Neural cell (in vitro differentiated cells): ENCODE measurements around the gene IL18BP. TPM values are rescaled to one million over a fixed set of nuclear protein-coding genes. Genes with fewer than 3 reads are reported as not detected.

Experiments
- H2AFZ ChIP-seq: fragments of 200-600, 300-800 bp; sonication (generic), shearing (Covaris generic); 2 replicates; pipeline ENCODE4 v1.6.0; 2014; ENCODE audit warnings: low read depth, mild to moderate bottlenecking, antibody characterized with exemption, low read length, moderate library complexity
- H3F3A ChIP-seq: fragments of 200-600 bp; shearing (Covaris generic); 2 replicates; pipeline ENCODE4 v1.6.1; 2016; ENCODE audit warnings: mild to moderate bottlenecking, moderate library complexity, mixed read lengths, antibody characterized with exemption, low read length; ENCODE audit not compliant: insufficient read depth, poor library complexity, severe bottlenecking
- H3K27ac ChIP-seq: fragments of 200-600, 300-800 bp; sonication (generic), shearing (Covaris generic); 2 replicates; pipeline ENCODE4 v1.5.1; 2014; ENCODE audit warnings: mild to moderate bottlenecking, low read length, moderate library complexity
- H3K27me3 ChIP-seq: fragments of 300-800, 200-600 bp; sonication (generic), shearing (Covaris generic); 2 replicates; pipeline ENCODE4 v1.6.0; 2014; ENCODE audit warnings: mild to moderate bottlenecking, low read depth, low read length, moderate library complexity; ENCODE audit not compliant: insufficient read depth
- H3K36me3 ChIP-seq: fragments of 300-800, 200-600 bp; sonication (generic), shearing (Covaris generic); 2 replicates; pipeline ENCODE4 v1.5.1; 2014; ENCODE audit warnings: mild to moderate bottlenecking, antibody characterized with exemption, low read length, moderate library complexity; ENCODE audit not compliant: insufficient read depth
- H3K4me2 ChIP-seq: fragments of 300-800, 200-600 bp; sonication (generic), shearing (Covaris generic); 2 replicates; pipeline ENCODE4 v1.6.0; 2014; ENCODE audit warnings: mild to moderate bottlenecking, low read length
- H3K4me3 ChIP-seq: fragments of 300-800, 200-600 bp; sonication (generic), shearing (Covaris generic); 2 replicates; pipeline ENCODE4 v1.5.1; 2014; ENCODE audit warnings: mild to moderate bottlenecking, low read length, moderate library complexity
- H3K79me2 ChIP-seq: fragments of 200-600 bp; shearing (Covaris generic); replicated peaks from 2 replicates; pipeline ENCODE4 v1.6.0; 2014; ENCODE audit warnings: mild to moderate bottlenecking, low read length, moderate library complexity; ENCODE audit not compliant: insufficient read depth
- H3K9ac ChIP-seq: fragments of 300-800, 200-600 bp; sonication (generic), shearing (Covaris generic); 2 replicates; pipeline ENCODE4 v1.6.1; 2016; ENCODE audit warnings: mild to moderate bottlenecking, low read length, mixed read lengths
- H3K9me2 ChIP-seq: fragments of 200-600 bp; shearing (Covaris generic); 2 replicates; pipeline ENCODE4 v1.6.1; 2016; ENCODE audit warnings: mild to moderate bottlenecking, low read length, mixed read lengths; ENCODE audit not compliant: insufficient read depth
- H3K9me3 ChIP-seq: fragments of 200-600, 300-800 bp; sonication (generic), shearing (Covaris generic); 2 replicates; pipeline ENCODE4 v1.6.1; 2016; ENCODE audit warnings: mild to moderate bottlenecking, mixed run types, low read length, moderate library complexity, mixed read lengths
- H4K20me1 ChIP-seq: fragments of 200-600 bp; shearing (Covaris generic); 2 replicates; pipeline ENCODE4 v1.6.1; 2016; ENCODE audit warnings: mild to moderate bottlenecking, mixed run types; ENCODE audit not compliant: insufficient read depth
- CTCF ChIP-seq: fragments of 450-650 bp; IDR thresholded peaks from 2 replicates; pipeline ENCODE4 v1.5.1; 2014; ENCODE audit warnings: antibody characterized with exemption, mild to moderate bottlenecking, moderate library complexity; ENCODE audit not compliant: poor library complexity, severe bottlenecking
- EP300 ChIP-seq: fragments of 450-650 bp; conservative IDR thresholded peaks from 2 replicates; pipeline ENCODE4 v1.6.1; 2014; ENCODE audit warnings: antibody characterized with exemption, mild to moderate bottlenecking, moderate library complexity; ENCODE audit not compliant: poor library complexity, severe bottlenecking
- EZH2 ChIP-seq: fragments of 200-600, 300-800 bp; shearing (Covaris generic), sonication (generic); IDR thresholded peaks from 2 replicates; pipeline ENCODE4 v1.6.1; 2014; ENCODE audit warnings: antibody characterized with exemption, low read length, borderline replicate concordance, mild to moderate bottlenecking; ENCODE audit not compliant: insufficient read depth, poor library complexity, severe bottlenecking
- MXI1 ChIP-seq: fragments of 450-650 bp; conservative IDR thresholded peaks from 2 replicates; pipeline ENCODE4 v1.6.1; 2014; ENCODE audit warnings: antibody characterized with exemption, mild to moderate bottlenecking; ENCODE audit not compliant: poor library complexity, severe bottlenecking
- POLR2AphosphoS5 ChIP-seq: IDR thresholded peaks from 2 replicates; pipeline ENCODE4 v1.6.1; 2012
- RAD21 ChIP-seq: fragments of 450-650 bp; conservative IDR thresholded peaks from 2 replicates; pipeline ENCODE4 v1.6.1; 2014; ENCODE audit warnings: antibody characterized with exemption, mild to moderate bottlenecking, moderate library complexity
- REST ChIP-seq: IDR thresholded peaks from 2 replicates; pipeline ENCODE4 v1.6.1; 2012; ENCODE audit warnings: borderline replicate concordance
- SMC3 ChIP-seq: fragments of 450-650 bp; conservative IDR thresholded peaks from 2 replicates; pipeline ENCODE4 v1.6.1; 2014; ENCODE audit warnings: antibody characterized with exemption, mild to moderate bottlenecking, moderate library complexity; ENCODE audit not compliant: poor library complexity
- TAF1 ChIP-seq: IDR thresholded peaks from 2 replicates; pipeline ENCODE4 v1.6.1; 2012; ENCODE audit warnings: low read depth
- polyA plus RNA-seq: library from polyadenylated mRNA; depleted of rRNA; stranded (reverse); fragments of >200 nt; gene quantifications from 2 replicates; pipeline ENCODE4 v1.2.3, GENCODE V29; 2014

IL18BP gene
- polyA plus RNA-seq, 1 donor from 2014 or later, result 3.1 TPM

- no peak overlapping the region for H2AFZ ChIP-seq
- H4K20me1 ChIP-seq, result no peaks in the 10 kb centered on the region
- no peaks in the 10 kb centered on the region for H3K9me3 ChIP-seq
- H3K36me3 ChIP-seq, result peaks cover 12% of the 10 kb centered on the region
- H3K9ac ChIP-seq, result no peak overlapping the region
- TF ChIP-seq RAD21 (no peak), REST (no peak), MXI1 (no peak), CTCF (no peak), SMC3 (no peak), EP300 (no peak), TAF1 (no peak), EZH2 (no peak), POLR2AphosphoS5 (no peak)
- no peak overlapping the region for H3K4me2 ChIP-seq
- H3K9me2 ChIP-seq, result no peaks in the 10 kb centered on the region
- H3K27ac ChIP-seq, result no peak overlapping the region
- no peak overlapping the region for H3K4me3 ChIP-seq
- H3K27me3 ChIP-seq, result no peaks in the 10 kb centered on the region
- H3K79me2 ChIP-seq, result no peaks in the 10 kb centered on the region
- no peaks in the 10 kb centered on the region for H3F3A ChIP-seq
These were observed 35.2 kb upstream of the IL18BP start for GRCh38 chr11:71963468-71963867.

- peaks cover 12% of the 10 kb centered on the region for H3K36me3 ChIP-seq
- H3K27me3 ChIP-seq, result no peaks in the 10 kb centered on the region
- no peak overlapping the region for H3K4me2 ChIP-seq
- no peak overlapping the region for H3K27ac ChIP-seq
- no peak for TF ChIP-seq MXI1
- TF ChIP-seq EP300, result no peak
- TF ChIP-seq SMC3, result no peak
- no peak for TF ChIP-seq CTCF
- no peak for TF ChIP-seq TAF1
- TF ChIP-seq RAD21, result no peak
- TF ChIP-seq POLR2AphosphoS5, result no peak
- TF ChIP-seq REST, result no peak
- no peak for TF ChIP-seq EZH2
- no peaks in the 10 kb centered on the region for H3K9me3 ChIP-seq
- no peaks in the 10 kb centered on the region for H3K79me2 ChIP-seq
- H3F3A ChIP-seq, result no peaks in the 10 kb centered on the region
- no peak overlapping the region for H3K9ac ChIP-seq
- no peak overlapping the region for H2AFZ ChIP-seq
- H3K9me2 ChIP-seq, result no peaks in the 10 kb centered on the region
- no peaks in the 10 kb centered on the region for H4K20me1 ChIP-seq
- no peak overlapping the region for H3K4me3 ChIP-seq
These were observed 34.1 kb upstream of the IL18BP start for GRCh38 chr11:71964641-71965040.
